ENCODE results near the gene RASSF4. TPM values are rescaled to one million over a fixed set of nuclear protein-coding genes. Genes with fewer than 3 reads are reported as not detected.

Gene RASSF4, protein sequence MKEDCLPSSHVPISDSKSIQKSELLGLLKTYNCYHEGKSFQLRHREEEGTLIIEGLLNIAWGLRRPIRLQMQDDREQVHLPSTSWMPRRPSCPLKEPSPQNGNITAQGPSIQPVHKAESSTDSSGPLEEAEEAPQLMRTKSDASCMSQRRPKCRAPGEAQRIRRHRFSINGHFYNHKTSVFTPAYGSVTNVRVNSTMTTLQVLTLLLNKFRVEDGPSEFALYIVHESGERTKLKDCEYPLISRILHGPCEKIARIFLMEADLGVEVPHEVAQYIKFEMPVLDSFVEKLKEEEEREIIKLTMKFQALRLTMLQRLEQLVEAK
- 10 to 100 TPM; 24.2 to 36.0 (median 33.9) TPM for polyA plus RNA-seq (ENCODE audit: insufficient read length in 3 of 3)
- long read RNA-seq, donor 1, full-length matches to known transcripts, result 6 of 6 reads
- long read RNA-seq, donor 1, partial matches to known transcripts, result 0 of 6 reads
- long read RNA-seq, donor 1, other reads (novel, unspliced or antisense), result 0 of 6 reads
- long read RNA-seq, donor 2, partial matches to known transcripts, result 15 of 17 reads
- long read RNA-seq, donor 2, other reads (novel, unspliced or antisense), result 0 of 17 reads
- long read RNA-seq, donor 3, partial matches to known transcripts, result 0 of 2 reads
- long read RNA-seq, donor 3, other reads (novel, unspliced or antisense), result 0 of 2 reads
- long read RNA-seq, donor 4, transcript RASSF4-201 (11 exons, 3,641 nt), result major isoform, 7 of 7 reads
- long read RNA-seq, donor 4, partial matches to known transcripts, result 0 of 7 reads
- long read RNA-seq, donor 4, other reads (novel, unspliced or antisense), result 0 of 7 reads
- long read RNA-seq, donor 5, partial matches to known transcripts, result 0 of 4 reads
- long read RNA-seq, donor 5, other reads (novel, unspliced or antisense), result 0 of 4 reads
- long read RNA-seq, donor 6, full-length matches to known transcripts, result 6 of 6 reads
- long read RNA-seq, donor 6, partial matches to known transcripts, result 0 of 6 reads
- long read RNA-seq, donor 6, other reads (novel, unspliced or antisense), result 0 of 6 reads
- long read RNA-seq, donor 7, partial matches to known transcripts, result 7 of 10 reads
- long read RNA-seq, donor 7, other reads (novel, unspliced or antisense), result 0 of 10 reads
- long read RNA-seq, donor 8, full-length matches to known transcripts, result 3 of 3 reads
- long read RNA-seq, donor 8, partial matches to known transcripts, result 0 of 3 reads
- long read RNA-seq, donor 8, other reads (novel, unspliced or antisense), result 0 of 3 reads
- long read RNA-seq, donor 9, transcript RASSF4-201 (11 exons, 3,641 nt), result major isoform, 9 of 10 reads
- long read RNA-seq, donor 9, partial matches to known transcripts, result 0 of 10 reads
- long read RNA-seq, donor 9, other reads (novel, unspliced or antisense), result 0 of 10 reads
- long read RNA-seq, donor 10, partial matches to known transcripts, result 5 of 10 reads
- long read RNA-seq, donor 10, other reads (novel, unspliced or antisense), result 0 of 10 reads
- long read RNA-seq, donor 11, transcript RASSF4-201 (11 exons, 3,641 nt), result major isoform, 5 of 10 reads
- long read RNA-seq, donor 11, partial matches to known transcripts, result 5 of 10 reads
- long read RNA-seq, donor 11, other reads (novel, unspliced or antisense), result 0 of 10 reads
- long read RNA-seq, donor 12, full-length matches to known transcripts, result 8 of 13 reads
- long read RNA-seq, donor 12, partial matches to known transcripts, result 5 of 13 reads
- long read RNA-seq, donor 12, other reads (novel, unspliced or antisense), result 0 of 13 reads
- long read RNA-seq, donor 13, partial matches to known transcripts, result 0 of 6 reads
- long read RNA-seq, donor 13, other reads (novel, unspliced or antisense), result 0 of 6 reads
- long read RNA-seq, donor 14, result 0 reads
- long read RNA-seq, donor 15, full-length matches to known transcripts, result 15 of 15 reads
- long read RNA-seq, donor 15, partial matches to known transcripts, result 0 of 15 reads
- long read RNA-seq, donor 15, other reads (novel, unspliced or antisense), result 0 of 15 reads
- long read RNA-seq, donor 16, full-length matches to known transcripts, result 5 of 5 reads
- long read RNA-seq, donor 16, partial matches to known transcripts, result 0 of 5 reads
- long read RNA-seq, donor 16, other reads (novel, unspliced or antisense), result 0 of 5 reads

DNA sequence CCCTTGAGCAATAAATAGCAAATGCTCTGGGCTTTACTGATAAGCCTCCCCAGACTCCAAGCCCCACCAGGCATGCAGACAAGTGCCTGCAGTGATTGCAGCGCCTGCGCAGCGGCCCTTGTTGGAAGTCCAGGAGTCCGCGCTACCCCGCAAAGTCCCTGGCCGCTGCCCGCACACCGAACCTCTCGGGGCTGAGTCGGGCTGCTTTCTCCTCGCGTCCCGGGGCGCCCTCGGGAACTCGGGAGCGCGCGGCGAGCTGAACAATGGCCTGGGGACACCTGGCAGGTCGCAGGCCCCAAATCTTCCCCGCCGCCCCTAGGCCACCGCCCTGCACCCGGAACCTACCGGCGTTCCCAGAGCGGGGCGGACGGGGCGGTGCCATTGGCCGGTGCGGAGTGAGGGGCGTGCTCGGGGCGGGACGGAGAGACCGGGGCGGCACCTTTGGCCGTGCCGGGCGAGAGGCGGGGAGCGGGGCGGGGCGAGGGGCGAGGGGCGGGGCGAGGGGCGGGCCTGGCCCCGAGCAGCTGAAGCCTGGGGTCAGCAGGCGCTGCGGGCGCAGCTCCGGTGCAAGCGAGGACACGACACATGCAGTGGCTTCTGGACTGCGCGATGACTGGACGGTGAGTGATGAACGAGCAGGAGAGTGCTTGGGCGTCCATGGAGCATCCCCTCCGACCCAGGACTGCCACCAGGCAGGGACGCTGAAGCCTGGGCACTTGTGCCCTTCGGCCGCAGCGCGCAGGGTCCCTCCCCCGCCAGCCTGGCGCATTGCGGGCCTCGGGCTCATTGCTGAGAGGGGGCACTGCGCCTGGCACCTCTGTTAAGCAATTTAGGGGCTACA, at the start of gene RASSF4:
TSS of gene RASSF4 (plus strand) at position 556 of the 841 bp plus-strand sequence. CDS start 10,401 bp downstream, outside the sequence.
- DNase-seq, result peak; percentile 85

DNA sequence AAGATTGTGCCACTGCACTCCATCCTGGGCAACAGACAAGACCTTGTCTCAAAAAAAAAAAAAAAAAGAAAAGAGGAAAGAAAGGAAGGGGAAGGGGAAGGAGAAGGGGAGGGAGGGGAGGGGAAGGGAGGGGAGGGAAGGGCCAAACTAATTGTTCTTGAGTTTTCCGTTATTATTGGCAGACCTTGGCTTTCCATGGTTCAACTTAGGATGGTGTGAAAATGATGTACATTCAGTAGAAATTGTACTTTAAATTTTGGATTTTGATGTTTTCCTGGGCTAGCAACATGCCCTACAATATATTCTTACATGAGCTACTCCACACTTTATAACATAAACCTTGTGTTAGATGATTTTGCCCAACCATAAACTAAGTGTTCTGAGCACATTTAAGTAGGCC, 49.7 kb upstream of the RASSF4 start:
- DNase-seq, result no peak

DNA sequence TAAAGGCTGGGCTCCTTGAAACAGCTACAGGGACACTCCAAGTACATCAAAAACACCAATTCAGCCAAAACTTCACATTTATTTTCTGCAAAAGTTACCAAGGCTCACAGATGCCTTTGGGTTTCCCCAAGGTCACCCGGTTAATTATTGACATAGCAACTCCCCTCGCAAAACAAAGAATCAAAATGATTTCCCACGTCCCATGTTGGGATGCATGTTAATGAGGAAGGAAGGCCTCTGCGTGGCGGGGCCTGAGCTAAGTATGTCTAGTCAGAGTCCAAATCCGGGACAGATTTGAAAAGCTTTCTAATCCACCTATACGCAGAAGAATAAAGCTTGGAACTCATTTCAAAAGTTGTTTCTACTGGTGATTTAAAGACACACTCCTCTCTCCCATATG, 49.0 kb upstream of the RASSF4 start:
- DNase-seq, result no peak

DNA sequence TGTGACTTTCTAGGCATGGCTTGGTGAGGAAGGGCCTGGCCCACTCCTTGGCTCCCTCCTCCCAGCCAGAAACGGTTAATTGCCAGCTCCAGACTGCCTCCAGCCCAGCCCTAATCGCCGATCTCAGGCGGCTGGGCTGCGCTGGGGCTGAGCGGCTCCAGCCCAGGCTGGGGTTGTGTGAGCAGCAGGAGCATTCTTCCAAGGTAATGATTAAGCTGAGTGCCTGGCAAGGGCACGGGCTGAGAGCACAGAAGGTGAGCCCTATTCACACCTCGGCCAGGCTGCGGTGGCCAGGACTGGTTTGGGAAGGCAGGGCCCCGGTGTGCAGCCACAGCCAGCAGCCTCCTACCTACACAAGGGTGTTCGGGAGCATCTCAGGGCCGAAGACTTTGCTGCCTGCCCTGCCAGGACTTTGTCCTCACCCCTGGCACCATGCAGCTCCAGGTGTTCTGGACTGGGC, 48.5 kb upstream of the RASSF4 start, which contains the start of gene TMEM72:
TSS of gene TMEM72 (plus strand) at position 257 of the 460 bp plus-strand sequence. CDS start at position 433, 176 bp downstream.
- DNase-seq, result peak; percentile 86

DNA sequence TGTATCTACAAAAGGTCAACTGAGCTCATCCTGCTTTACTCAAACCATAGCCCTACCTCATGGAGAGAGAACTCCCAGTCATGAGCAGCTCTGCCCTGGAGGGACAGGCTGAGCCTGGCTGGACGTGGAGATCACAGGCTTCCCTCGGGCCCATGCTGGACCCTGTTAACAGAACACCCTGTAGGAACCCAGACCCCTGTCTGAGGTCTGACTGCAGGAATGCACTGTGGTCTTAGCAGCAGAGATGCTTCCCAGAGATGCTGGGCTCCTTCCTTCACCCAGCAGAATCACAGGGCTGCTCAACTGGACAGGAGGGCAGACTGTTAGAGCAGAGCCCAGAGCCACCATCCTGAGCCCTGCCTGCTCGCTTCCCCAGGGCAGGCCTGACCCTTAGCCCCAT, 47.7 kb upstream of the RASSF4 start:
- no peak for DNase-seq

DNA sequence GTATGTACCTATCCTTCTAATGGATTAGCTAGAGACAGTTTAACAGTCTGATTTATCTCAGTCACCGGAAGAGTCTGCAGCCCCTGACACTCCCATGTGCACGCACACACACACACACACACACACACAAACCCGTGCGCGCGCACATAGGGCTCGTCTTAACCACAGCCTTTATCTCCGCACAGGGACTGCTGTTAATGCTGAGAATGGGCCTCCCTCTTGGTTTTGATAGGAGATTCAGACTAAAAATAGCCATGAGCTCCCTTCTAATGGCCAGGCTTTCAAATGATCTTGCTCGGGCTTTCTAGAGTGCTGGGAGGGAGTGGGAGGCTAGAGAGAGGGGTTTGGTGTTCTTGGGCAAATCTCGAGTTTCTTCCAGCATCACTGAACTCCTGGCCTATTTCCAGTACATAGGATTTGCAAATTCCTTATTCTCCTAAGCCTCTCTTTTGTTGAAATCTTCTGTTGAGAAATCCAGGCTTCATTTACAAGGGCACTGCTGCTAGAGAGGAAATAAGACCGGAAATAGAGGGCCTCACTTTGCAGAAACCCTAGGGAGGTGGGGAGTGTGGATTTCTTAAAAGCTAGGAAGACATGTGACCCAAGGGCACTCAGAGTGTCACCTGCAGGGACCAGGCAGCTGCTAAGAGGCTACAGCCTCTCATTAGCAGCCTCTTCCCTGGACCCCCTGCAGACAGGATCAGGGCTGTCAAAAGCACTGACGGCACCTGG, 46.1 kb upstream of the RASSF4 start:
- DNase-seq, result peak; percentile 55

DNA sequence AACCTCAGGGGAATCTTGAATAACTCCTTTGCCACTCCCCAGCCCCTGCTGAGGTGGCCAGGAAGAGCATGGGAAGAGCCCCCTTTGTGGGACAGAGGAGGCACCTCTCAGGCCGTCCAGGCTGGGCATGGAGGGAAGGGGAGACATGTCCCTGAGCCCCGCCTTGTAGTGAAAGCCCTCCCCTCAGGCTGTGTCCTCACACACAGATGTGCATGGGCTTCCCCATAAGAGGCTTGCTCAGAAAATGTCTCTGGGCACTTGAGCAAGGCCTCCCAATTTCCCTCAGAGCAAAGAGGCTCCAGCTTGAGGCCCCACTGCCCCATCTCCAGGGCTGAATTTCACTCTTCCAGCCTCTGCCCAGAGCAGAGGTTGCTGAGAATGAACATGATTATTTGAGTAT, 44.7 kb upstream of the RASSF4 start:
- DNase-seq, result no peak

DNA sequence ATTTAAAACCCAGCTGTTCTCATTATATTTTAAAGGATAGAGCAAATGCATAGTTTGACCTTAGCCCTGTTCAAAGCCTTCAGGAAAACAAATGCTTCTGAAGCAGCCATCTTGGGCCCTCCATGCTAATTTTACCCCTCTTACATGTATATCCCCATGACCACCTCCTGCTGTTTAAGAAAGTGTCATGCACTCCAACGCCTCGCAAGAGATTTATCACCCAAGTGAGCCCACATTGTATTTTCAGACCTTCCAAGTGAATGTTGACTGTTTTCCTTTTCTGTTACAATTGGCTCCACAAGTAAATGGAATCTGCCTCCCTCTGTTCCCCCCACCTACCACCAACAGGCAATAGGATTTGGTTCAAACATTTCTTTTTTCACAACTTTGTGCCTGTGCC, 43.2 kb upstream of the RASSF4 start:
- DNase-seq, result peak; percentile 56

DNA sequence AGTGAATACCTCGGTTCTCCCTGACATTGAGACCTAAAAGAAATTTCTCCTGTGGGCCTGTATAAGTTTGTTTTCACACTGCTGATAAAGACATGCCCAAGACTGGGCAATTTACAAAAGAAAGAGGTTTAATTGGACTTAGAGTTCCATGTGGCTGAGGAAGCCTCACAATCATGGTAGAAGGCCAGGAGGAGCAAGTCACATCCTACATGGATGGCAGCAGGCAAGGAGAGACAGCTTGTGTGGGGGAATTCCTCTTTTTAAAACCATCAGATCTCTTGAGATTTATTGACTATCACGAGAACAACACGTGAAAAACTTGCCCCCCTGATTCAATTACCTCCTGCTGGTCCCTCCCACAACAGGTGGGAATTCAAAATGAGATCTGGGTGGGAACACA, 41.8 kb upstream of the RASSF4 start:
- no peak for DNase-seq

DNA sequence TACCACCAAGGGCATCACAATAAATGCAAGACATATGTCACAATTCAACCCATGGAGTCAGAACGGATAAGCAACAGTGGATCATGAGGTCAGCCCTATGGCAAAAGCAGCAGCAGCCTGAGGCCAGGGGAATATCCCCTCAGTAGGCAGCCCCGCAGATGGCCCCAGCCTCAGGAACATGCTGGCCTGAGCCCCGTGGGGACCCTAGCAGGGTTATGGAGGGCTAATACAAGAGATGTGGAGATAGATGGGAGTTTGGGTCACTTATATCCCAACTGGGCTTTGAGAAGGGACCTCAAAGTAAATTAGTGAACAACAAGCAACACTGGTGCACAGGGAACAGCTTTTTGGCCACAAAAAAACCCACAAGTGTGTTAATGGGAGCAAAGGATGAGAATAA, 39.4 kb upstream of the RASSF4 start:
- DNase-seq, result no peak

DNA sequence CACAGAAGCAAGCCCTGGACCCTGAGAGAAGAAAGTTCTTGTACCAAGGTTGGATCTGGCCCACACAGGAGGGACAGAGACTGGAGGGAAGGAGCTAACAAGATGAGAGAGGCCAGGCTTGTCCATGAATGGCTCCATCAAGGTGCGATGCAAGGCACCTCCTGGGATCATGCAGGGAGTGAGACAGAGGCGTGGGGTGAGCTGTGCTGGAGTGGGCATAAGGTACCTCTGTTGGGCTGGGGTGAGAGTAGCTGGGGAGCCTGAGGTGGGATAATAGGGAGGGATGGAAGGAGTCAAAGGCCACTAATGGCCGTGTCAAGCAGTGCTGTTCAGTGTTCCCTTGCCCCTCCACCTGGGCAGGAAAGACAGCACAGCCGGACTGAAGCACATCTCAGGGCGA, 38.5 kb upstream of the RASSF4 start:
- DNase-seq, result no peak

DNA sequence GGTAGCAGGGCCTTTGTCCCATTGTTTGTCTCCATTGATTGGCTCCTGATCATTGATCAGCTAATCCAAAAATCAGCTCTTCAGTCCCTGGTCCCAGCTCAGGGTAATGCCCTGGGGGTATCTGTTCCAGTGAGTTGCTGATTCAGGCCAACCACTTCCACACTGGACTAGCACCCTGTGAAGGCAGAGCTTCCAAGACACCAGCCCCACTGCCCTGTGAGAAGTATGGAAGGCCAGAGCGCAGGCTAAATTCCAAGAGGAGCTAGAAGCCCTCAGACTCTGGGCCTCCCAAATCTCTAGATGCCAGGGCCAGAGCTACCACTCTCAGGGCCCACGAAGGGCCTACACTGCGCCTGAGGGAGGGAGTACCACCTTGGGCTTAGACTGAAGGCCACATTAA, 38.1 kb upstream of the RASSF4 start:
- no peak for DNase-seq

DNA sequence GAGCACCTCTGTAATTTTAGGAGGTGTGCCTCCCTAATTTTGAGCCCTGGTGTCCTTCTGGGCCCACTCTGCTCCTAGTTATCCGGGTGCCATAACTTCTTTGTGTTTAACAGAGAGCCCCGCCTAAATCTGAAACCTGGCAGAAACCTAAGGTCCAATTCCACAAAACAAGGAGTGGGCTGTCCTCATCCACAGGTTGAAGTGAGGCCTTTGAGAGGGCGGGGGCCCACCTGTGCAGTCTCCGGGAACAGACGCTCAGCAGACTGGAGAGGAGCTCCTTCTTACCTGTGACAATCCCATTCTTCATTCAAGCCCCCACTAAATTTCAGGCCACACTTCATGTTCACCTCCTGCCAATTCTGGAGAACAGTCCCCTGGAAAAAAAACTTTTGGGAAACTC, 37.6 kb upstream of the RASSF4 start:
- DNase-seq, result no peak

DNA sequence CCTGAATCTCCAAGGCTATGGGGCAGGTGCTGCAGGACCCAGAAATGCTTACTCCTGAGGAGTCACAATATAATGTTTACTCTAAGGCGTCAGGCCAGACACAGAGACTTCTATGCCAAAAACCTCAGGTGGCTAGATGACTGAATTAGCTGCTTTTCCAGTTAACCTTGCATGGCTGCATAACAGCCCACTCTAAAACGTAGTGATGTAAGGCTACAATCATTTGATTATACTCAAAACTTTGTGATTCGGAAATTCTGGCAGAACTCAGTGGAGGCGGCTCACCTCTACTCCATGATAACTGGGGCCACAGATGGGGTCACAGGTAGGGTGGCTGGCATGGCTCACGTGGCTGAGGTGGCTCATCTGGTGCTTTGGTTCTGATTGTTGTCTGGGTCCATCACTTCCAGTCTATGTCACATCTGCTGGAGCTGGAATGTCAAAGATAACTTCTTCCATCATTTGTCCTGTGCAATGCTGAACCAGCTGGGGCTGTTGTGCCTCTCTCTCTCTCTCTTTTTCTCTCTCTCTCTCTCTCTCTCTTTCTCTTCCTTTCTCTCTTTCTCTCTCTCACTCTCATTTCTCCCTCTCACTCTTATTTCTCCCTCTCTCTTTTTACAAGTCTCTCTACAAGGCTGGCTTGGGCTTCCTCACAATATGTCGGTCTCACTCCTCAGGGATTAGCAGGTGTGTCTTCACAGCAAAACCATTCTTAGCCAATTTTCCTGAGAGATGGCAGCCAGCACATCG, 36.6 kb upstream of the RASSF4 start:
- DNase-seq, result no peak

DNA sequence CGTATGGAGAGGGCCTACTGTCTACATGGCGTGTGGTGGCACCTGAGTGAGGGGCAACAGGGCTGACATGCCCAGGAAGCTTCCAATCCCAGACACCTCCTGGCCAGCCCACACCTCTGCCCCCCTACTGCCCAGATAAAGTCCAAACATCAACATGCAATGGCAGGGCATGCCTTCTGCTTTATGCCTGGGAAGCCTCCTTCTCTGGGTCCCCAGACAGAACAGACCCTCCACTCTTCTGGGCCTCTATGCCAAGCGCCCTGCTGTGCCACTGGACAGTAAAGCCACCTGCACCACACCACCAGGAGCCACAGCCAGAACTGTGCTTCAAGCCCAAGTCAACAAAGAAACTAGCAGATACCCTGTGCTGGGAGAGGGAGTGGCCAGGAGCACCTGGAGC, 36.0 kb upstream of the RASSF4 start:
- no peak for DNase-seq

DNA sequence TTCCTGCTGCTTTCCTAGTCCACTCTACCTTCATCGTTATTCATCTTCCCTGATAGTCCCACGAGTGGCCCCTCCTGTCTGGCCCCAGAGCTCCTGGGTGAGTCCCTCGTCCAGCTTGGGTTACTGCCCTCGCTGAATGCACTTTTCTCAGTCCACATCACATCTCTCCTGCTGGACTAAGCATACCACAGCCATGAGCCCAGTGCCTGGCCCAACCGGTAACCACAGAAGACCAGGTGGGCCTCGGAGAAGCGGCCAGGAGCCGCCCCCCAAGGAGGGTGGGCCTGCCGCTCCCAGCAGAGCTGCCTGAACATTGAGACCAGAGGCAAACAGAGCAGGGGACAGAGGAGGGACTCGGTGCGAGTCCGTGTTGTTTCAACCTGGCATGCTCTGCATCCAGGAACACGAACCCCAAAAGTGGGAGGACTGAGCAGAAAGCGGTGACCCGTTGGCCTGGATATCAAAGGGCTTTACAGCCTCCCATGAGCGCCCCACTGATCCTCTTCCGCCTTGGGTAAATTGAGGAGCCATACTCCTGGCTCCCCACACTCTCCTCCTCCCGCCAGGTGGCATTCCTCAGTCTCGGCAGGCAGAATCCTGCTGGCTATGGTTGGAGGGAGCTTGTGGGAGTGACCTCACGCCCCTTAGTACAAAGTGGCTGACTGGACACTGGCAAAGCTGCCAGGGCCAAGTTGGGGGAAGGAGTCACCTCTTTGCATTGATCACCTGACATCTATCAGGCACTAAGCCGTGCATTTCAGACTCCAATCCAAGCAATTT, 35.2 kb upstream of the RASSF4 start:
- peak; percentile 49 for DNase-seq

DNA sequence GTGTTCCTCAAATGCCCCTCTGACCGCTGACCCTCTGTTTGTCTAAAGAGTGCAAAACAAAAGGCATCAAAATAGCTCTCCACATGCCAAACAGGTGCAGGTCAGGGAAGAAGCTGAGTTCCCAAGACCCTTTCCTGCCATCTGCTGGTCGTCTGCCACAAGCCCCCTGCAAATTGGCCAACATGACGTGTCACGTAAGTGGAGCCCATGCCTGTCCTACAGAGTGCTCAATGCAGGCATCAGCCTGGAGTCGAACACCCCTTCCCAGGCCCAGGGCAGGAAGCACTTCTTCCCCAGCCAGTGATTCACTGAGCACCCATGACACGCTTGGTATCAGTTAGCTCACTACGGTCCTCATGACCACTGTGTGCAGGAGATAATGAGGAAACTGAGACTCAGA, 34.4 kb upstream of the RASSF4 start:
- DNase-seq, result peak; percentile 67
